GM12891 (cell line): ENCODE measurements around the gene PLVAP.

Experiments used
- PAX5 ChIP-seq: IDR thresholded peaks from 2 replicates; pipeline ENCODE4 v1.6.1; 2011; ENCODE audit warnings: low read length, moderate library complexity, mild to moderate bottlenecking; ENCODE audit not compliant: insufficient read depth, severe bottlenecking
- POLR2A ChIP-seq: IDR thresholded peaks from 2 replicates; pipeline ENCODE4 v1.6.1; 2011; ENCODE audit warnings: low read depth, low read length, control low read depth
- POLR2AphosphoS5 ChIP-seq: IDR thresholded peaks from 2 replicates; pipeline ENCODE4 v1.6.1; 2011; ENCODE audit warnings: low read depth, low read length, control low read depth
- POU2F2 ChIP-seq: IDR thresholded peaks from 2 replicates; pipeline ENCODE4 v1.6.1; 2011; ENCODE audit warnings: low read depth, mild to moderate bottlenecking, control low read depth, low read length, moderate library complexity
- SPI1 ChIP-seq: IDR thresholded peaks from 2 replicates; pipeline ENCODE4 v1.6.1; 2011; ENCODE audit warnings: low read depth, low read length, control low read depth
- TAF1 ChIP-seq: IDR thresholded peaks from 2 replicates; pipeline ENCODE4 v1.6.1; 2011; ENCODE audit warnings: low read depth, low read length, control low read depth

- TF ChIP-seq POLR2A (no peak), TAF1 (no peak), POLR2AphosphoS5 (no peak), POU2F2 (no peak), PAX5 (no peak), SPI1 (no peak)
Measured at GRCh38 chr19:17338433-17339078, 38.6 kb downstream of the PLVAP start.
